NCI-H1092 (cell line): ENCODE results near the gene ZBTB20.

Experiments used
- DNase-seq: peaks from one replicate; lab custom pipeline; 2025; lab: John Stamatoyannopoulos, UW

The ZBTB20 gene

GRCh38 chr3:114284644-114285043 lies 862.4 kb downstream of the ZBTB20 start:
- no peak for DNase-seq
